Psoas muscle (tissue), 8 donors: ENCODE data around the gene GREB1. TPM values are rescaled to one million over a fixed set of nuclear protein-coding genes. Genes with fewer than 3 reads are reported as not detected.

Experiments used
- ATAC-seq, 4 donors: fragments of 200-7000 bp; cut with Tn5 transposase; one replicate each; pipeline ENCODE4 v1.9.1; 2020; ENCODE audit warnings: moderate library complexity in 3 of 4, mild to moderate bottlenecking in 2 of 4
- DNase-seq, 2 donors: peaks; one replicate each; pipeline ENCODE4 v3.0.0-alpha.2; 2020
- H3K27ac ChIP-seq: fragments of 200-600 bp; one replicate; pipeline ENCODE4 v1.8.0; 2022
- H3K27me3 ChIP-seq, 3 donors: fragments of 200-600 bp in 1 of 3; one replicate each; pipeline versions ENCODE4 v1.6.1 to v1.8.0; 2013 to 2022; ENCODE audit warnings: low read length in 2 of 3, mild to moderate bottlenecking in 2 of 3, moderate library complexity in 1 of 3; ENCODE audit not compliant: insufficient read depth in 3 of 3
- H3K36me3 ChIP-seq, 2 donors: fragments of 200-600 bp in 1 of 2; one replicate each; pipeline versions ENCODE4 v1.6.1 to v1.8.0; 2013 to 2022; ENCODE audit warnings: low read depth in 1 of 2, mild to moderate bottlenecking in 1 of 2, moderate library complexity in 1 of 2; ENCODE audit not compliant: insufficient read depth in 1 of 2
- H3K4me1 ChIP-seq: fragments of 200-600 bp; one replicate; pipeline ENCODE4 v1.8.0; 2022
- H3K4me3 ChIP-seq: fragments of 200-600 bp; one replicate; pipeline ENCODE4 v1.8.0; 2022; ENCODE audit warnings: mild to moderate bottlenecking
- H3K9me3 ChIP-seq: fragments of 200-600 bp; one replicate; pipeline ENCODE4 v1.8.0; 2022
- WGBS, 3 donors: extraction: QIAGEN DNeasy Blood & Tissue Kit; methylation state at CpG; one replicate each; pipeline versions ENCODE4 v1.1.6 to v1.1.7; 2013; 5-methylcytosine and 5-hydroxymethylcytosine counted together
- intact Hi-C, 2 donors: fragments of 100-400 bp; cut with DNase I; formaldehyde crosslinking; loops; one replicate each; pipeline versions ENCODE4 v1.11.0 to v1.14.2; 2022
- polyA plus RNA-seq, 3 donors: library from polyadenylated mRNA; stranded (reverse); fragments of 200-250 nt; gene quantifications; one replicate each; pipeline ENCODE4 v1.2.3, GENCODE V29; 2013
- total RNA-seq, 4 donors: library from RNA; stranded (reverse); fragmentation: NEBNext Ultra II Directional in 2 of 4; extraction: Animal tissue kit (Norgen Biotek cat#: 25700) in 2 of 4; gene quantifications; one replicate each; pipeline versions ENCODE4 v1.2.1 to v1.2.4, GENCODE V29; 2021 to 2023
- TF ChIP-seq, protein P1 (sequence below): fragments of 200-600 bp; IDR thresholded peaks from one replicate; pipeline ENCODE4 v1.8.0; 2022; ENCODE audit warnings: antibody characterized with exemption
- donor health status: healthy with polysubstance abuse.
- donor health status: DM: no; HTN: no; CAD: no; lungs with moderate emphysema.
- donor health status: Bipolar disorder and iron deficiency.
- donor health status: healthy.
- donor health status: DM: yes; HTN: yes; CAD: no.
- donor health status: DM: no; HTN: no; CAD: no.
- donor health status: DM: no; HTN: no; CAD: no.
- donor health status: DM: yes; HTN: yes; CAD: no.

Gene GREB1
- total and polyA plus RNA-seq, 7 donors: 1.3 to 17.5 (median 3.2) TPM

DNA sequence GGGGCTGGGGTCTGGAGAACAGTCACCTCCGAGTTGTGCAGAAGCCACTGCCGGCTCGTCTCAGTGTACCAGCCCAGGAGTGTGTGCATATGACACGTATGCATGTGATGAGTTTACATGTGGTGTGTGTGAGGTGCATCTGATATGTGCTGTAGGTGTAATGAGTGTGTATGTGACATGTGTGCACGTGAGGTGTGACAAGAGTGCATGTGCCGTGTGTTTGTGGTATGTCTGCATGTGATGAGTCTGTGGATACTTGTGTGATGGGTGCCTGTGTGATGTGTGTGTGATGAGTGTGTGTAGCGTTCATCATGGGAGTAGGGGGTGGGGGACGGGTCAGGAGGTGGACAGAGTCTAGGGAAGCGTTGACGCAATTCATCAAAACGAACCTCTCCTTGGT lies 123.3 kb downstream of the GREB1 start:
- WGBS, 3 donors: 89 to 94% (median 94%) methylated on average over 11 of the region's 11 CpGs
- Histone ChIP-seq H3K27me3 (no peaks in the 10 kb centered on the region), H3K27ac (no peak overlapping the region), H3K4me1 (peaks cover 11% of the 10 kb centered on the region), H3K9me3 (no peaks in the 10 kb centered on the region), H3K4me3 (no peak overlapping the region), H3K36me3 (no peaks in the 10 kb centered on the region)
- intact Hi-C loops: loop anchor here in 1 of 2 donors (5.0 kb wide), 1 partner anchor 55 kb away; no protein-coding TSS in a partner anchor
- TF ChIP-seq, protein P1, sequence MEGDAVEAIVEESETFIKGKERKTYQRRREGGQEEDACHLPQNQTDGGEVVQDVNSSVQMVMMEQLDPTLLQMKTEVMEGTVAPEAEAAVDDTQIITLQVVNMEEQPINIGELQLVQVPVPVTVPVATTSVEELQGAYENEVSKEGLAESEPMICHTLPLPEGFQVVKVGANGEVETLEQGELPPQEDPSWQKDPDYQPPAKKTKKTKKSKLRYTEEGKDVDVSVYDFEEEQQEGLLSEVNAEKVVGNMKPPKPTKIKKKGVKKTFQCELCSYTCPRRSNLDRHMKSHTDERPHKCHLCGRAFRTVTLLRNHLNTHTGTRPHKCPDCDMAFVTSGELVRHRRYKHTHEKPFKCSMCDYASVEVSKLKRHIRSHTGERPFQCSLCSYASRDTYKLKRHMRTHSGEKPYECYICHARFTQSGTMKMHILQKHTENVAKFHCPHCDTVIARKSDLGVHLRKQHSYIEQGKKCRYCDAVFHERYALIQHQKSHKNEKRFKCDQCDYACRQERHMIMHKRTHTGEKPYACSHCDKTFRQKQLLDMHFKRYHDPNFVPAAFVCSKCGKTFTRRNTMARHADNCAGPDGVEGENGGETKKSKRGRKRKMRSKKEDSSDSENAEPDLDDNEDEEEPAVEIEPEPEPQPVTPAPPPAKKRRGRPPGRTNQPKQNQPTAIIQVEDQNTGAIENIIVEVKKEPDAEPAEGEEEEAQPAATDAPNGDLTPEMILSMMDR: no peak
- no peak for DNase-seq
- no peak for ATAC-seq

DNA sequence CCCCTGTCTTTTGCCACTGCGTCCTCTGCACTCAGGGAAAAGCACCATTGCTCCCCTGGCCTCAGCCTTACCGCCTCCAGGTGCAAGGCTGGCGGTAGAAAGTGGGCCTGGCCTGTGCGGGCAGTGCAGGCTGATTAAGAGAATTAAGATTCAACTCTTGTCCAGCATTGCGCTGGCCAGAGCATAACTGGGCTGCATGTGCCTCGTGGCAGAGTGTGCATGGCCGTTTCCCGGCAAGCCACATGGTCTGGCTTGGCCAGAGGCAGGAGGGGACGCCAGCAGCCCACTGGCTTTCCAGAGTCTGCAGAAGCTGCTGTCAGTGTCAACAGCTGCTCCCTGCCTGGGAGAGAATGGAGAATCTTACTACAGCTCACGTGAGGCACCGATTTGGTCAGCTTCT lies 123.8 kb downstream of the GREB1 start:
- no peaks in the 10 kb centered on the region for H3K9me3 ChIP-seq
- 55 to 57% (median 57%) methylated on average over 11 of the region's 11 CpGs for WGBS, 3 donors
- intact Hi-C loops: loop anchor here in 1 of 2 donors (5.0 kb wide), 1 partner anchor 55 kb away; no protein-coding TSS in a partner anchor
- DNase-seq (no peak), ATAC-seq (no peak)
- H3K4me3 ChIP-seq: no peak overlapping the region
- no peak overlapping the region for H3K27ac ChIP-seq
- TF ChIP-seq, protein P1: no peak
- H3K36me3 ChIP-seq: no peaks in the 10 kb centered on the region
- H3K27me3 ChIP-seq: no peaks in the 10 kb centered on the region
- H3K4me1 ChIP-seq: peaks cover 11% of the 10 kb centered on the region

DNA sequence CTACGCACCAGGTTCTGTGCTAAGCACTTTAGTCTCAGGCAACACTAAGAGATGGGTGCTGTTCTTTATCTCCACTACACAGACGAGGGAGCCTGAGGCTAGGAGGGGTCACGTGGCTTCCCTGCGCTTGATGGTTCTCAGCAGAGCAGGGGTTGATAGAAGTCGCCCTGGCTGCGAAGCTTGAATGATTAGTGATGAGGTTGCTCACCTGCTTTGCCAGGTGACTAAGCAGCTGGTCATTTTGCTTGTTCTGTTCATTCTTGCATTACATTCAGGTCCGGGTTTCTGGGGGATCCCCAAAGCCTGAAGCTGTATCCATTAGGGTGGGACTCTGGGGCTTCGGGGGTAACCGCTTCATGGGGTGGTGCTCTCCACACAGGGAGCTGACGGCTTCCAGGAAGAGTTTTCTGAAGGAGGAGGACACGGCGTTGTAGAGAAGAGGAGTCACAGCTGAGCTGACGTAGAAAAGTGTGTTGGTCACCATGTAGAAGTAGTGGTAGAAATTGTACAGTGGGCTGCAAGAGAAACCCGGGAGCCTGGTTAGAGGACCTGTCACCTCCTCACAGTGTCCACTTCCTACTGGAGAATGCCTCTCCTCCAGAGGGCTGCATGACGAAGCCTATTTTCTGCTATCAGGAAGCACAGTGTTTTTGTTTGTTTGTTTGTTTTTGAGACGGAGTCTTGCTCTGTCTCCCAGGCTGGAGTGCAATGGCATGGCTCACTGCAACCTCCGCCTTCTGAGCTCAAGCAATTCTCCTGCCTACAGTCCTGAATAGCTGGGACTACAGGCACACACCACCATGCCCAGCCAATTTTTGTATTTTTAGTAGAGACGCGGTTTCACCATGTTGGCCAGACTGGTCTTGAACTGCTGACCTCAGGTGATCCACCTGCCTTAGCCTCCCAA lies 124.6 kb downstream of the GREB1 start:
- H3K27ac ChIP-seq: peak overlapping the region; percentile 48

DNA sequence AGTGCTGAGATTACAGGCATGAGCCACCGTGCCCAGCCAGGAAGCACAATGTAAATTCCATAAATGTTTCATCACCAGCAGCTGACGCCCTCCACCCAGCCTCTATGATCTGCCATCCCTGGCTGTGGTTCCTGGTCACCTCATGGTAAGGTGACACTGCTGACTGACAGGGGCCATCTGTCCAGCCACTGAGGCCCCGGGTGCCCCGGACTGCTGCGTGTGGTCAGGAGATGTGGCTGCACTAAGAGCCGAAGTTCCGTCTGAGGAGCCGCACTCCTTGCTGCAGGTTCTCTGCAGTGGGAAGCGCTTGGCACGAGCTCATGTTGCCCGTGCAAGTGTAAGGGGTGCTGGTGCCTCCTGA lies 125.2 kb downstream of the GREB1 start:
- peak overlapping the region; percentile 48 for H3K27ac ChIP-seq
- no peaks in the 10 kb centered on the region for H3K36me3 ChIP-seq
- DNase-seq (peak; percentile 74 to 85), ATAC-seq (peak; percentile 96 to 98 (median 98))
- H3K4me3 ChIP-seq: no peak overlapping the region
- TF ChIP-seq, protein P1: no peak
- H3K27me3 ChIP-seq: peaks cover 0 to 1% (median 0%) of the 10 kb centered on the region in 3 donors
- intact Hi-C loops: loop anchor here in 1 of 2 donors (5.0 kb wide), 1 partner anchor 57 kb away; no protein-coding TSS in a partner anchor
- no peaks in the 10 kb centered on the region for H3K9me3 ChIP-seq
- 37 to 45% (median 38%) methylated on average over 11 of the region's 11 CpGs for WGBS, 3 donors
- H3K4me1 ChIP-seq: peaks cover 11% of the 10 kb centered on the region

More for the DNA sequence above, 124.6 kb downstream of the GREB1 start:
- ATAC-seq (peak in 1 of 4 donors; percentile 4), DNase-seq (no peak)
- Histone ChIP-seq H3K4me1 (peaks cover 11% of the 10 kb centered on the region), H3K9me3 (no peaks in the 10 kb centered on the region), H3K4me3 (no peak overlapping the region), H3K27me3 (peaks cover 0 to 1% (median 0%) of the 10 kb centered on the region in 3 donors), H3K36me3 (no peaks in the 10 kb centered on the region)
- TF ChIP-seq, protein P1: no peak
- WGBS, 3 donors: 70 to 75% (median 71%) methylated on average over 19 of the region's 19 CpGs
- intact Hi-C loops: loop anchor here in 1 of 2 donors (5.0 kb wide), 1 partner anchor 56 kb away; no protein-coding TSS in a partner anchor
